Measurements from ENCODE around the gene BMPER. TPM values are rescaled to one million over a fixed set of nuclear protein-coding genes. Genes with fewer than 3 reads are reported as not detected.

The BMPER gene
- total RNA-seq, 1 experiment from 2014 or later, result not detected

DNA sequence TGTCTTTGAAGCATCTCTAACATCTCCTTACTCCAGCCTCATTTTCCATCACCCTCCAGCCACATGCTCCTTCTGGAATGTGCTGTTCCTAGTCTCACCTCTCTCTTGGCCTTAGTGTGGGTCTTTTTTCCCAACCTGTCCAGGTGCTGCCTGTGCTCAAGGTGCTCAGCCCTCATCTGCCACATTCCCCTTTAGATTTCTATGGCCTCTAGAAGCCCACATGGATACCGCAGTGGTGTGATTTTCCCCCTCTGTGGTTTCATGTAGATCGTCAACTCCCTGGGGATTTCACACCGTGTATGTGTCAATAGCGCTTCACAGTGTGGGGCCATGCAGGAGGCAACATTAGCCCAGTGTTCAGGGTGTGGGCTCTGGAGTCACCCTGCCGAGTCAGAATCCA, 32.5 kb downstream of the BMPER start:
- no peak for DNase-seq
- Histone ChIP-seq H2AFZ (ENCODE audit: low read length) (no peak overlapping the region), H4K20me1 (ENCODE audit: insufficient read depth, low read depth, low read length) (no peaks in the 10 kb centered on the region), H3K9me3 (ENCODE audit: low read length) (no peaks in the 10 kb centered on the region), H3K36me3 (ENCODE audit: insufficient read depth, low read length) (no peaks in the 10 kb centered on the region), H3K9me2 (replicated peaks; ENCODE audit: insufficient read depth, low read length) (no peaks in the 10 kb centered on the region), H3K79me2 (ENCODE audit: low read length) (no peaks in the 10 kb centered on the region), H3K4me1 (ENCODE audit: low read length) (no peaks in the 10 kb centered on the region), H3K9ac (ENCODE audit: low read length) (no peak overlapping the region), H3K4me2 (ENCODE audit: low read depth, low read length, poor library complexity, severe bottlenecking) (no peak overlapping the region), H3K4me3 (ENCODE audit: low read length) (no peak overlapping the region), H3K27ac (ENCODE audit: low read length) (no peak overlapping the region), H3K27me3 (ENCODE audit: low read length) (no peaks in the 10 kb centered on the region)

DNA sequence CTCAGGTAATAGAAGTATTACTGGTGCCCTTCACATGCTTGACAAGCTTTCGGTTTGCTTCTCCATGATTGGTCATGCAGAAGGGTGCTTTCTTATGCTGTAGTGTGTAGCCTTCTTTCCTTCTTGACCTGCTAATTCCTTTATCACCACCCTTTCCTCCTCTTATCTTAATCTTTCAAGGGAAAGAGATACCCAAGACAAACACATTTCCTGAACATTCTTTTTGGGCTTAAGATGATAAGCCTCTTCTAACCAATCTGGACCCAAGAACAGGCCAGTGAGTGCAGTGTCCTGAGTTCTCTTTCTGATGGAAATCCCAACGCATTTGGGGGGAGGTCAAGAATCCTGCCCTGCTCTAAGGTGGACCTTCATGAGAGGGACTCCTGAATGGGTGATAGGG, 33.8 kb downstream of the BMPER start:
- Histone ChIP-seq H3K4me1 (ENCODE audit: low read length) (no peaks in the 10 kb centered on the region), H3K36me3 (ENCODE audit: insufficient read depth, low read length) (no peaks in the 10 kb centered on the region), H3K27me3 (ENCODE audit: low read length) (no peaks in the 10 kb centered on the region), H2AFZ (ENCODE audit: low read length) (no peak overlapping the region), H3K4me3 (ENCODE audit: low read length) (no peak overlapping the region), H4K20me1 (ENCODE audit: insufficient read depth, low read depth, low read length) (no peaks in the 10 kb centered on the region), H3K9ac (ENCODE audit: low read length) (no peak overlapping the region), H3K4me2 (ENCODE audit: low read depth, low read length, poor library complexity, severe bottlenecking) (no peak overlapping the region), H3K9me2 (replicated peaks; ENCODE audit: insufficient read depth, low read length) (no peaks in the 10 kb centered on the region), H3K9me3 (ENCODE audit: low read length) (no peaks in the 10 kb centered on the region), H3K27ac (ENCODE audit: low read length) (no peak overlapping the region), H3K79me2 (ENCODE audit: low read length) (no peaks in the 10 kb centered on the region)
- DNase-seq, result no peak

DNA sequence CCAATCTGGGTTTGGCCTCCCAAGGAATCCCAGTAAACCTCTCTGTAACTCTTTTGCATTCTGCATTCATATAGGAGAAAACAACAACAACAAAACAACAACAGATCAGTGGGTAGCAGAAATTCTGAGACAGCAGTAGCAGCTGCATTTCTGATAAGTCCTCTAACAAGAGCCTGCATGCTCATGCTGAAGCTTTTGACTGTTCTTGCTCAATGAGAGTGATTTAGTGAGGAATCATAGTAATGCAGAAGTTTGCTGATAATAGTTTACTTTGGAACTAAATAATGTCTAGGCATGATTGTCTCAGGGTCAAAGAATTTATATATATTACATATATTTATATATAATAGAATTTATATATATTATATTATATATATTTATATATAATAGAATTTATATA, 35.2 kb downstream of the BMPER start:
- no peak for DNase-seq
- Histone ChIP-seq H3K9ac (ENCODE audit: low read length) (no peak overlapping the region), H3K9me3 (ENCODE audit: low read length) (no peaks in the 10 kb centered on the region)

DNA sequence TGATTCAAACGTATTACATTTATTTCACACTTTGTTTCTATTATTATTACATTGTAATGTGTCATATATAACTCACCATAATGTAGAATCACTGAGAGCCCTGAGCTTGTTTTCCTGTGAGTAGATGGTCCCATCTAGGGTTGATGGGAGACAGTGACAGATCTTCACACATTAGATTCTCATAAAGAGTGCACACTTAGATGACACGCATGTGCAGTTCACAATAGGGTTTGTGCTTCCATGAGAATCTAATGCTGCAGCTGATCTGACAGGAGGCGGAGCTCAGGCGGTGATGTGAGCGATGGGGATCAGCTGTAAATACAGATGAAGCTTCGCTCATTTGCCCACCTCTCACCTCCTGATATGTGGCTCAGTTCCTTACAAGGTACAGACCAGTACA, 36.1 kb downstream of the BMPER start:
- Histone ChIP-seq H3K9me3 (ENCODE audit: low read length) (no peaks in the 10 kb centered on the region), H3K27ac (ENCODE audit: low read length) (no peak overlapping the region), H3K27me3 (ENCODE audit: low read length) (no peaks in the 10 kb centered on the region), H3K4me1 (ENCODE audit: low read length) (no peaks in the 10 kb centered on the region), H3K36me3 (ENCODE audit: insufficient read depth, low read length) (no peaks in the 10 kb centered on the region), H3K9ac (ENCODE audit: low read length) (no peak overlapping the region), H3K79me2 (ENCODE audit: low read length) (no peaks in the 10 kb centered on the region), H3K9me2 (replicated peaks; ENCODE audit: insufficient read depth, low read length) (no peaks in the 10 kb centered on the region), H4K20me1 (ENCODE audit: insufficient read depth, low read depth, low read length) (no peaks in the 10 kb centered on the region), H3K4me3 (ENCODE audit: low read length) (no peak overlapping the region), H2AFZ (ENCODE audit: low read length) (no peak overlapping the region), H3K4me2 (ENCODE audit: low read depth, low read length, poor library complexity, severe bottlenecking) (no peak overlapping the region)
- no peak for DNase-seq

More for the DNA sequence above, 35.2 kb downstream of the BMPER start:
- no peak overlapping the region for H3K4me2 ChIP-seq (ENCODE audit: low read depth, low read length, poor library complexity, severe bottlenecking)
- no peaks in the 10 kb centered on the region for H3K27me3 ChIP-seq (ENCODE audit: low read length)
- H4K20me1 ChIP-seq (ENCODE audit: insufficient read depth, low read depth, low read length), result no peaks in the 10 kb centered on the region
- no peak overlapping the region for H3K4me3 ChIP-seq (ENCODE audit: low read length)
- no peaks in the 10 kb centered on the region for H3K36me3 ChIP-seq (ENCODE audit: insufficient read depth, low read length)
- H3K79me2 ChIP-seq (ENCODE audit: low read length), result no peaks in the 10 kb centered on the region
- no peaks in the 10 kb centered on the region for H3K4me1 ChIP-seq (ENCODE audit: low read length)
- no peak overlapping the region for H3K27ac ChIP-seq (ENCODE audit: low read length)
- H3K9me2 ChIP-seq (replicated peaks; ENCODE audit: insufficient read depth, low read length), result no peaks in the 10 kb centered on the region
- H2AFZ ChIP-seq (ENCODE audit: low read length), result no peak overlapping the region

DNA sequence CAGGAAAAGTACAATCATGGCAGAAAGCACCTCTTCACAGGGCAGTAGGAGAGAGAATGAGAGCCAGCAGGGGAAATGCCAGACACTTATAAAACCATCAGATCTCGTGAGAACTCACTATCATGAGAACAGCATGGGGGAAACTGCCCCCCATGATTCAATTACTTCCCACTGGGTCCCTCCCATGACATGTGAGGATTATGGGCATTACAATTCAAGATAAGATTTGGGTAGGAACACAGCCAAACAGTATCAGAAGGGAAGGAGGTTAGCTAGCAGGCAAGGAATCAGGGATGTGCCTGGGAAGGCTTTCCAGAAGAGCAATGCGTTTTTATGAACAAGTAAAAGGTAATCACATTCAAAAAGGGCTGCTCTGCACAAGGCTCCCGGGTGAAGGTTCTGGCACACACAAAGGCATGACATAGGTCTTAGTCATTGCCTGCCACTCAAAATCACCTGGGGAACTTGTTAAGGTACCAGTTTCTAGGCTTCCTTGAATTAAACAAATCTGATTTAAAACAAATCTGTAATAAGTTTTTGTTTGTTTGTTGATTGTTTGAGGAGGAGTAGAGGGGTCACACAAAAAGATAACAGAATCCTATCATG, 40.9 kb downstream of the BMPER start:
- H3K36me3 ChIP-seq (ENCODE audit: insufficient read depth, low read length), result no peaks in the 10 kb centered on the region
- DNase-seq, result no peak
- no peaks in the 10 kb centered on the region for H3K9me2 ChIP-seq (replicated peaks; ENCODE audit: insufficient read depth, low read length)
- no peaks in the 10 kb centered on the region for H3K9me3 ChIP-seq (ENCODE audit: low read length)
- H3K27ac ChIP-seq (ENCODE audit: low read length), result no peak overlapping the region
- H3K9ac ChIP-seq (ENCODE audit: low read length), result no peak overlapping the region
- no peak overlapping the region for H2AFZ ChIP-seq (ENCODE audit: low read length)
- no peaks in the 10 kb centered on the region for H3K79me2 ChIP-seq (ENCODE audit: low read length)
- no peak overlapping the region for H3K4me3 ChIP-seq (ENCODE audit: low read length)
- no peaks in the 10 kb centered on the region for H3K4me1 ChIP-seq (ENCODE audit: low read length)
- H4K20me1 ChIP-seq (ENCODE audit: insufficient read depth, low read depth, low read length), result no peaks in the 10 kb centered on the region
- H3K4me2 ChIP-seq (ENCODE audit: low read depth, low read length, poor library complexity, severe bottlenecking), result no peak overlapping the region
- H3K27me3 ChIP-seq (ENCODE audit: low read length), result no peaks in the 10 kb centered on the region

DNA sequence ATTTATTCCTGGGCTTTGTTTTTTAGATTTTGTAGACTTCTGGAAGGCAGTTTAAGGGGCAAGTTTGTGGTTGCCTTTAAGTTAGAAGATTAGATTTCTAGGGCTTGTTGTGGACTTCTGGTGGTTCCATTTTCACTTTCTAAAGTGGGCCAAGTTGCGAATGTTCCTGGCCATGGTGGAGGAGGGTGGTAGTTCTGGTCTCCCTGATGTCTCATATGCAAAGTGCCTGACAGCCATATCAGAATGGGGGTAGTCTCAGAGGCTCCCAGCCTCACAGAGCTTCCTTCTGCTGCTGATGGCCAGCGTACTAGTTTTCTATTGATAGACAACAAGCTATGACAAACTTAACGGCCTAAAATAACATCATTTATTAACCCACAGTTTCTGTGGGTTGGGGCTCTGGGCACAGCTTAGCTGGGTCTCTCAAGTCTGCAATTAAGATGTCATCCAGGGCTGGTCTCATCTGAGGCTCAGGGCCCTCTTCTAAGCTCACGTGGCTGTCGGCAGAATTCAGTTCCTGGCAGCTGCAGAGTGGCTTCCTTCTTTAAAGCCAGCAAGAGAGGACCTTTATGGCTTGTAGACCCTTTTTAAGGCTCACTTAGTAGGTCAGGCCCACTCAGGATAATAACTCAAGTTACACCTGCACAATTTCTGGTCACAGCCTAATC, 44.8 kb downstream of the BMPER start:
- Histone ChIP-seq H3K4me1 (ENCODE audit: low read length) (no peaks in the 10 kb centered on the region), H3K27ac (ENCODE audit: low read length) (no peak overlapping the region), H3K4me2 (ENCODE audit: low read depth, low read length, poor library complexity, severe bottlenecking) (no peak overlapping the region), H3K79me2 (ENCODE audit: low read length) (no peaks in the 10 kb centered on the region), H3K9me3 (ENCODE audit: low read length) (no peaks in the 10 kb centered on the region), H2AFZ (ENCODE audit: low read length) (no peak overlapping the region), H3K4me3 (ENCODE audit: low read length) (no peak overlapping the region), H3K36me3 (ENCODE audit: insufficient read depth, low read length) (no peaks in the 10 kb centered on the region), H3K27me3 (ENCODE audit: low read length) (no peaks in the 10 kb centered on the region), H3K9me2 (replicated peaks; ENCODE audit: insufficient read depth, low read length) (no peaks in the 10 kb centered on the region), H4K20me1 (ENCODE audit: insufficient read depth, low read depth, low read length) (no peaks in the 10 kb centered on the region), H3K9ac (ENCODE audit: low read length) (no peak overlapping the region)
- no peak for DNase-seq

DNA sequence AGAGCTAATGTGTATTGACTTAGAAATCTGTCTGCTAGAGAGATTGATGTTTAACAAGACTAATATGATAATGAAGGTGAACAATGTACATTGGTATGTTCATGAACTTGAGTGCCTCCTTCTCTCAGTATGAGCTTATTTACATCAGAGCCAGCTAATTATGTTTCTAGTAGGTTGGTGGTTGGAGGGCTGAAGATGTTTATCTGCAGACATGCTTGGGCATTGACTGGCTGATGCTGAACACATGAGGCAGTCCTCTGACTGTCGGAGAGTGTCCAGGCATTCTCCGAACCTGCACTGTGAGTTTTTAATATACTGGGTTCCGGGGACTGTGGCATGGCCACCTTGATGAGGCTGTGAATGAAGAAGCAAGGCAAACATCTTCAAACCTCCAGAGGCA, 47.5 kb downstream of the BMPER start:
- no peaks in the 10 kb centered on the region for H3K9me2 ChIP-seq (replicated peaks; ENCODE audit: insufficient read depth, low read length)
- H3K27ac ChIP-seq (ENCODE audit: low read length), result no peak overlapping the region
- H3K9me3 ChIP-seq (ENCODE audit: low read length), result no peaks in the 10 kb centered on the region
- no peak overlapping the region for H3K9ac ChIP-seq (ENCODE audit: low read length)
- H3K4me1 ChIP-seq (ENCODE audit: low read length), result no peaks in the 10 kb centered on the region
- no peak for DNase-seq
- H4K20me1 ChIP-seq (ENCODE audit: insufficient read depth, low read depth, low read length), result no peaks in the 10 kb centered on the region
- no peak overlapping the region; the same call in 1 of the 2 replicates for H2AFZ ChIP-seq (ENCODE audit: low read length)
- H3K4me3 ChIP-seq (ENCODE audit: low read length), result no peak overlapping the region
- no peaks in the 10 kb centered on the region for H3K36me3 ChIP-seq (ENCODE audit: insufficient read depth, low read length)
- H3K4me2 ChIP-seq (ENCODE audit: low read depth, low read length, poor library complexity, severe bottlenecking), result no peak overlapping the region
- no peaks in the 10 kb centered on the region for H3K79me2 ChIP-seq (ENCODE audit: low read length)
- no peaks in the 10 kb centered on the region for H3K27me3 ChIP-seq (ENCODE audit: low read length)

DNA sequence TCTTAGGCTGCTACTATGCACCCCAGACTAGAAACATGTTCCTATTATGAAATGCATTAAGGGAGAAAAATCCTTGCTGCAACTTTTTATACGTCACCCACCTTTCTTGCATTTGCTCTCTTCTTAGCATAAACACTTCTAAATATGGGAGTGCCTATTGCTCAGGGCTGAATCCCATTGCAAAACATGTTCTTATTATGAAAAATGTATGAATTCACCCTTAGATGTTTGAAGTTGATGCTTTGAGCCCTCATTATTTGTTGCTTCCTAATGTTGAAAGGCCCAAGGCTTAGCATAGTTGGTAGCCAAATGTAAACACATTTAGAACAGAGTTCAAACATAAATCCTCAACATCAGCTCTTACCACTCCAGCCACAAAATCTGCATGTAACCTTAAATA, 52.8 kb downstream of the BMPER start:
- Histone ChIP-seq H3K4me3 (ENCODE audit: low read length) (no peak overlapping the region), H3K36me3 (ENCODE audit: insufficient read depth, low read length) (no peaks in the 10 kb centered on the region), H3K4me1 (ENCODE audit: low read length) (no peaks in the 10 kb centered on the region), H3K9me3 (ENCODE audit: low read length) (no peaks in the 10 kb centered on the region), H3K9ac (ENCODE audit: low read length) (no peak overlapping the region), H3K27ac (ENCODE audit: low read length) (no peak overlapping the region), H3K4me2 (ENCODE audit: low read depth, low read length, poor library complexity, severe bottlenecking) (no peak overlapping the region), H3K9me2 (replicated peaks; ENCODE audit: insufficient read depth, low read length) (no peaks in the 10 kb centered on the region), H3K27me3 (ENCODE audit: low read length) (no peaks in the 10 kb centered on the region), H2AFZ (ENCODE audit: low read length) (no peak overlapping the region), H4K20me1 (ENCODE audit: insufficient read depth, low read depth, low read length) (no peaks in the 10 kb centered on the region), H3K79me2 (ENCODE audit: low read length) (no peaks in the 10 kb centered on the region)
- DNase-seq, result no peak
